H1 (cell line): ENCODE measurements around the gene ZNF451. TPM values are rescaled to one million over a fixed set of nuclear protein-coding genes. Genes with fewer than 3 reads are reported as not detected.

Experiments used
- CTCF ChIA-PET: fragments of 300-600 bp; sonication (Branson Sonifier 250); formaldehyde crosslinking; loops from one replicate; lab custom pipeline; 2021; ENCODE audit not compliant: partially characterized antibody; lab: Charles Lee
- POLR2A ChIA-PET: fragments of 300-600 bp; sonication (Branson Sonifier 250); formaldehyde crosslinking; loops from one replicate; lab custom pipeline; 2021; ENCODE audit warnings: inconsistent platforms; ENCODE audit not compliant: partially characterized antibody; lab: Charles Lee
- DNase-seq, 2 experiments: peaks; one replicate each; pipeline versions ENCODE4 v3.0.0 to v3.0.0-alpha.2; 2010 to 2022; ENCODE audit warnings: low spot score in 2 of 2, low read depth in 1 of 2, mixed read lengths in 1 of 2
- FAIRE-seq: peaks from 2 replicates; lab custom pipeline; 2011; peaks lifted over from hg19 to GRCh38; lab: Jason Lieb, UNC
- H2AFZ ChIP-seq: 2 replicates; pipeline ENCODE4 v1.8.1; 2012; ENCODE audit warnings: low read length, inconsistent platforms
- H2AK5ac ChIP-seq: 2 replicates; pipeline ENCODE4 v1.6.1; 2013; ENCODE audit warnings: low read depth, low read length
- H2BK120ac ChIP-seq: replicated peaks from 2 replicates; pipeline ENCODE3; 2013; ENCODE audit warnings: low read depth, low read length, inconsistent platforms
- H2BK12ac ChIP-seq: 2 replicates; pipeline ENCODE4 v1.6.1; 2013; ENCODE audit warnings: low read depth, low read length
- H2BK15ac ChIP-seq: 2 replicates; pipeline ENCODE4 v1.6.1; 2013; ENCODE audit warnings: low read length
- H2BK20ac ChIP-seq: 2 replicates; pipeline ENCODE4 v1.6.1; 2013; ENCODE audit warnings: low read length
- H2BK5ac ChIP-seq: 2 replicates; pipeline ENCODE4 v1.6.1; 2013; ENCODE audit warnings: low read depth, low read length
- H3K14ac ChIP-seq: 2 replicates; pipeline ENCODE4 v1.6.1; 2013; ENCODE audit warnings: inconsistent platforms; ENCODE audit not compliant: insufficient read length
- H3K18ac ChIP-seq: 2 replicates; pipeline ENCODE4 v1.6.1; 2013; ENCODE audit warnings: low read length; ENCODE audit errors: extremely low read depth
- H3K23ac ChIP-seq: 2 replicates; pipeline ENCODE4 v1.6.1; 2013; ENCODE audit warnings: inconsistent platforms; ENCODE audit not compliant: insufficient read length
- H3K23me2 ChIP-seq: 2 replicates; pipeline ENCODE4 v1.6.1; 2013; ENCODE audit warnings: low read depth, low read length
- H3K27ac ChIP-seq: 2 replicates; pipeline ENCODE4 v1.6.1; 2011; ENCODE audit warnings: low read depth, low read length, inconsistent platforms
- H3K27me3 ChIP-seq, 4 experiments: replicated peaks in 1 of 4; 1 replicate in 1 of 4; 2 replicates in 3 of 4; pipeline versions ENCODE4 v1.6.1 to v1.8.1; 2011 to 2013; ENCODE audit warnings: low read length in 3 of 4, mild to moderate bottlenecking in 3 of 4, inconsistent platforms in 2 of 4, mixed read lengths in 2 of 4, moderate library complexity in 1 of 4; ENCODE audit not compliant: control insufficient read depth in 3 of 4, insufficient read depth in 3 of 4; ENCODE audit errors: extremely low read depth in 1 of 4
- H3K36me3 ChIP-seq, 4 experiments: 2 replicates each; pipeline versions ENCODE4 v1.6.1 to v1.8.1; 2011 to 2013; ENCODE audit warnings: mild to moderate bottlenecking in 4 of 4, low read length in 3 of 4, moderate library complexity in 2 of 4, control low read depth in 1 of 4, inconsistent platforms in 1 of 4; ENCODE audit not compliant: insufficient read depth in 4 of 4, control insufficient read depth in 2 of 4
- H3K4ac ChIP-seq: replicated peaks from 2 replicates; pipeline ENCODE3; 2013; ENCODE audit warnings: low read length, low read depth, mixed read lengths, inconsistent platforms; ENCODE audit not compliant: insufficient read length
- H3K4me1 ChIP-seq, 4 experiments: replicated peaks in 1 of 4; 1 replicate in 1 of 4; 2 replicates in 3 of 4; pipeline versions ENCODE4 v1.6.1 to v1.8.1; 2011 to 2013; ENCODE audit warnings: low read length in 3 of 4, inconsistent platforms in 2 of 4, mixed read lengths in 1 of 4; ENCODE audit not compliant: insufficient read depth in 4 of 4, control insufficient read depth in 3 of 4
- H3K4me2 ChIP-seq, 2 experiments: 2 replicates each; pipeline versions ENCODE4 v1.6.1 to v1.8.1; 2011 to 2013; ENCODE audit warnings: low read depth in 2 of 2, low read length in 2 of 2, control low read depth in 1 of 2, inconsistent platforms in 1 of 2, mild to moderate bottlenecking in 1 of 2; ENCODE audit not compliant: insufficient read depth in 1 of 2
- H3K4me3 ChIP-seq, 4 experiments: fragments of 200-600, 300-600 bp in 1 of 4; sonication (generic), shearing (Covaris generic), sonication (Bioruptor Twin) in 1 of 4; 2 replicates each; pipeline versions ENCODE4 v1.5.1 to v1.8.1; 2011 to 2016; ENCODE audit warnings: low read length in 4 of 4, low read depth in 3 of 4, control low read depth in 2 of 4, inconsistent platforms in 2 of 4, mild to moderate bottlenecking in 2 of 4, mixed read lengths in 1 of 4, moderate library complexity in 1 of 4; ENCODE audit not compliant: insufficient read depth in 2 of 4; ENCODE audit errors: extremely low read depth in 1 of 4
- H3K56ac ChIP-seq: replicated peaks from 2 replicates; pipeline ENCODE3; 2013; ENCODE audit warnings: low read depth, mild to moderate bottlenecking, mixed read lengths, low read length, inconsistent platforms; ENCODE audit not compliant: insufficient read length
- H3K79me1 ChIP-seq: 2 replicates; pipeline ENCODE4 v1.6.1; 2013; ENCODE audit warnings: low read depth, low read length, control low read depth
- H3K79me2 ChIP-seq, 2 experiments: 2 replicates each; pipeline versions ENCODE4 v1.6.1 to v1.8.1; 2012 to 2013; ENCODE audit warnings: low read length in 2 of 2, mild to moderate bottlenecking in 2 of 2, inconsistent platforms in 1 of 2; ENCODE audit not compliant: insufficient read depth in 2 of 2, control insufficient read depth in 1 of 2
- H3K9ac ChIP-seq, 4 experiments: replicated peaks in 1 of 4; 1 replicate in 1 of 4; 2 replicates in 3 of 4; pipeline versions ENCODE4 v1.6.1 to v1.8.1; 2011 to 2013; ENCODE audit warnings: low read depth in 3 of 4, low read length in 3 of 4, control low read depth in 2 of 4, mild to moderate bottlenecking in 2 of 4, moderate library complexity in 2 of 4, inconsistent platforms in 1 of 4; ENCODE audit errors: extremely low read depth in 1 of 4
- H3K9me3 ChIP-seq, 2 experiments: 2 replicates each; pipeline versions ENCODE4 v1.6.1 to v1.8.1; 2012 to 2013; ENCODE audit warnings: mild to moderate bottlenecking in 2 of 2, moderate library complexity in 2 of 2, control low read depth in 1 of 2, inconsistent platforms in 1 of 2, low read depth in 1 of 2, low read length in 1 of 2, mixed read lengths in 1 of 2; ENCODE audit not compliant: insufficient read depth in 2 of 2
- H4K20me1 ChIP-seq, 2 experiments: replicated peaks in 1 of 2; 2 replicates each; pipeline versions ENCODE3 to v1.8.1; 2011 to 2013; ENCODE audit warnings: inconsistent platforms in 2 of 2, low read length in 2 of 2, mild to moderate bottlenecking in 1 of 2; ENCODE audit not compliant: insufficient read depth in 2 of 2, control insufficient read depth in 1 of 2
- H4K5ac ChIP-seq: 2 replicates; pipeline ENCODE4 v1.6.1; 2013; ENCODE audit warnings: low read length, low read depth, mixed read lengths, inconsistent platforms; ENCODE audit not compliant: insufficient read length
- H4K8ac ChIP-seq: 2 replicates; pipeline ENCODE4 v1.8.0; 2013; ENCODE audit warnings: mild to moderate bottlenecking, moderate library complexity, low read length, inconsistent platforms; ENCODE audit not compliant: insufficient read depth; ENCODE audit errors: extremely low read depth
- H4K91ac ChIP-seq: replicated peaks from 2 replicates; pipeline ENCODE3; 2013; ENCODE audit warnings: low read length, mixed read lengths, inconsistent platforms; ENCODE audit not compliant: insufficient read length
- CHD2 ChIP-seq: IDR thresholded peaks from 2 replicates; pipeline ENCODE4 v1.6.1; 2012; ENCODE audit warnings: low read length, improper control_type of control experiment
- GABPA ChIP-seq: IDR thresholded peaks from 2 replicates; pipeline ENCODE4 v1.6.1; 2011; ENCODE audit warnings: mild to moderate bottlenecking, low read length, moderate library complexity, borderline replicate concordance; ENCODE audit not compliant: insufficient read depth
- MAX ChIP-seq: IDR thresholded peaks from 2 replicates; pipeline ENCODE4 v1.6.1; 2012; ENCODE audit warnings: inconsistent platforms
- RNF2 ChIP-seq: fragments of 200-900, 300-1000 bp; sonication (generic); IDR thresholded peaks from 2 replicates; pipeline ENCODE4 v1.7.1; 2016; ENCODE audit warnings: borderline replicate concordance, low read depth, mild to moderate bottlenecking, antibody characterized with exemption, low read length; ENCODE audit not compliant: poor library complexity, severe bottlenecking; ENCODE audit errors: missing control alignments
- TBP ChIP-seq: IDR thresholded peaks from 2 replicates; pipeline ENCODE4 v1.6.1; 2011; ENCODE audit warnings: low read depth, low read length, improper control_type of control experiment
- WGBS, 2 experiments: shearing (Covaris generic) in 1 of 2; methylation state at CpG; one replicate each; pipeline versions ENCODE4 v1.1.6 to v1.1.7; 2013 to 2015; ENCODE audit warnings: low lambda C conversion rate in 2 of 2, mixed read lengths in 2 of 2, inconsistent platforms in 1 of 2, low coverage in 1 of 2, missing lambda C conversion rate in 1 of 2; ENCODE audit not compliant: insufficient replicate concordance in 2 of 2, insufficient coverage in 1 of 2, insufficient read length in 1 of 2; ENCODE audit errors: extremely low coverage in 1 of 2, missing lambda C conversion rate in 1 of 2; 5-methylcytosine and 5-hydroxymethylcytosine counted together
- polyA plus RNA-seq, 7 experiments: library from polyadenylated mRNA; depleted of rRNA in 3 of 7; stranded (reverse) in 5 of 7; unstranded in 2 of 7; fragments of >200 nt in 5 of 7; fragments of 200-250 nt in 2 of 7; gene quantifications; 1 replicate in 5 of 7; 2 replicates in 1 of 7; 4 replicates in 1 of 7; pipeline versions ENCODE4 v1.2.1 to v1.2.3, GENCODE V29; 2011 to 2013; ENCODE audit warnings: missing spikeins in 2 of 7, mixed read lengths in 2 of 7
- total RNA-seq: library from RNA; stranded (reverse); fragmentation: NEBNext Ultra II Directional; extraction: Animal tissue kit (Norgen Biotek cat#: 25700); gene quantifications from 2 replicates; pipeline ENCODE4 v1.2.1, GENCODE V29; 2021
- TF ChIP-seq, protein P1 (sequence below): IDR thresholded peaks from 2 replicates; pipeline ENCODE4 v1.6.1; 2011; ENCODE audit warnings: low read length, improper control_type of control experiment

ZNF451 gene
- total and polyA plus RNA-seq, 2 of the 8 experiments (the other 6 are each of a cell fraction or from before 2014, with no cell fraction given), result 10.7 to 56.8 TPM

- no peak for FAIRE-seq
- CTCF ChIA-PET, result interaction anchor here (1.2 kb wide), 1 partner anchor 101 kb away, joined by 4 read pairs; the partner anchor contains the start of gene PRIM2
- H2BK120ac ChIP-seq, result no peak overlapping the region
- no peak overlapping the region for H4K8ac ChIP-seq
- POLR2A ChIA-PET, result no interaction called here
- no peaks in the 10 kb centered on the region for H3K4me1 ChIP-seq
- no peak overlapping the region for H3K4ac ChIP-seq
- H3K23me2 ChIP-seq, result peaks cover 3% of the 10 kb centered on the region; the same call in 1 of the 2 replicates
- H2BK12ac ChIP-seq, result no peak overlapping the region
- no peak overlapping the region for H3K23ac ChIP-seq
- peaks cover 0 to 4% (median 0%) of the 10 kb centered on the region in 4 experiments; a peak in 1 of 8 replicates for H3K36me3 ChIP-seq
- H3K14ac ChIP-seq, result no peak overlapping the region
- H3K27ac ChIP-seq, result no peak overlapping the region
- H3K18ac ChIP-seq, result no peak overlapping the region
- H3K56ac ChIP-seq, result no peak overlapping the region
- peaks cover 5% of the 10 kb centered on the region; the same call in 1 of the 2 replicates for H3K79me1 ChIP-seq
- no peak overlapping the region for H3K4me2 ChIP-seq
- H3K4me3 ChIP-seq, result no peak overlapping the region
- no peaks in the 10 kb centered on the region for H3K27me3 ChIP-seq
- H4K91ac ChIP-seq, result no peak overlapping the region
- H4K20me1 ChIP-seq, result peaks cover 5 to 9% of the 10 kb centered on the region in 2 experiments
- 0 out of 4 replicates have a peak, but pooled peaks cover 0 to 5% of the 10 kb centered on the region in 2 experiments for H3K9me3 ChIP-seq
- TF ChIP-seq, protein P1, sequence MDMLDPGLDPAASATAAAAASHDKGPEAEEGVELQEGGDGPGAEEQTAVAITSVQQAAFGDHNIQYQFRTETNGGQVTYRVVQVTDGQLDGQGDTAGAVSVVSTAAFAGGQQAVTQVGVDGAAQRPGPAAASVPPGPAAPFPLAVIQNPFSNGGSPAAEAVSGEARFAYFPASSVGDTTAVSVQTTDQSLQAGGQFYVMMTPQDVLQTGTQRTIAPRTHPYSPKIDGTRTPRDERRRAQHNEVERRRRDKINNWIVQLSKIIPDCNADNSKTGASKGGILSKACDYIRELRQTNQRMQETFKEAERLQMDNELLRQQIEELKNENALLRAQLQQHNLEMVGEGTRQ, result no peak
- no peak for TF ChIP-seq TBP
- no peak for TF ChIP-seq MAX
- TF ChIP-seq CHD2, result no peak
- no peak for TF ChIP-seq RNF2
- TF ChIP-seq GABPA, result no peak
- no peak overlapping the region for H2AK5ac ChIP-seq
- no peak overlapping the region for H2BK5ac ChIP-seq
- H2BK15ac ChIP-seq, result no peak overlapping the region
- peaks cover 3 to 98% of the 10 kb centered on the region in 2 experiments; a peak in 3 of 4 replicates for H3K79me2 ChIP-seq
- H2BK20ac ChIP-seq, result no peak overlapping the region
- H4K5ac ChIP-seq, result no peak overlapping the region
- H3K9ac ChIP-seq, result no peak overlapping the region
- DNase-seq, result no peak
- no peak overlapping the region for H2AFZ ChIP-seq
- WGBS, 2 experiments, result 89% methylated on average over 7 of the region's 7 CpGs; no CpG with 5 or more reads in 1 of the 2 experiments
These were observed 126.5 kb downstream of the ZNF451 start for GRCh38 chr6:57216235-57217101.
